Right ventricle myocardium superior (tissue), 1 donor: Measurements from ENCODE around the gene CRX. TPM values are rescaled to one million over a fixed set of nuclear protein-coding genes. Genes with fewer than 3 reads are reported as not detected.
"Not testable (repeated sequence)": the region's sequence is repeated elsewhere in the genome, so short reads cannot be mapped to it uniquely, and the experiment has no call there.

Source experiments
- ATAC-seq: fragments of 200-7000 bp; cut with Tn5 transposase; one replicate; pipeline ENCODE4 v1.9.1; 2020; ENCODE audit warnings: mild to moderate bottlenecking; ENCODE audit not compliant: poor library complexity
- DNase-seq: peaks from one replicate; pipeline ENCODE4 v3.0.0-alpha.2; 2020
- intact Hi-C: fragments of 100-400 bp; cut with DNase I; formaldehyde crosslinking; loops from one replicate; pipeline ENCODE4 v1.11.2; 2022
- total RNA-seq: library from RNA; stranded (reverse); fragmentation: NEBNext Ultra II Directional; extraction: Animal tissue kit (Norgen Biotek cat#: 25700); gene quantifications from one replicate; pipeline ENCODE4 v1.2.1, GENCODE V29; 2021
- donor health status: DM: no; HTN: yes; CAD: no; lungs with severe emphysema.

The CRX gene
- total RNA-seq, 1 donor from 2014 or later, result not detected

DNA sequence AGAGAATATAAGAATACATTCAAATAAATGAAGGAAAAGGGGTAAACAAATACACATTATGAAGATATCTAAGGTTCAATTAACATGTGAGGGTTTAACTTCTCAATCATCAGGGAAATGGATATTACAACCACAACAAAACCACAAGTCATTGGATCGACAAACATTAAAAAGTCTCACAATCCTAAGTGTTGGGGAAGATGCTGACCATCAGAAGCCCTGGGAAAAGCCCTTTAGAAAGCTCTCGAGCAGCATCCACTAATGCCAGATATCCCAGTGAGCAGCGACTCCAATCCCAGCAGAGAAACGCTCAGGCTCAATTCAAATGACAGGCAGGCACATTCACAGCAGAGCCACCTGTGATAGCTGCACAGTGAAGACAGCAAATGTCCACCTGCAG lies 20.5 kb upstream of the CRX start:
- ATAC-seq (no peak), DNase-seq (no peak)
- intact Hi-C loops, result no loop called here

DNA sequence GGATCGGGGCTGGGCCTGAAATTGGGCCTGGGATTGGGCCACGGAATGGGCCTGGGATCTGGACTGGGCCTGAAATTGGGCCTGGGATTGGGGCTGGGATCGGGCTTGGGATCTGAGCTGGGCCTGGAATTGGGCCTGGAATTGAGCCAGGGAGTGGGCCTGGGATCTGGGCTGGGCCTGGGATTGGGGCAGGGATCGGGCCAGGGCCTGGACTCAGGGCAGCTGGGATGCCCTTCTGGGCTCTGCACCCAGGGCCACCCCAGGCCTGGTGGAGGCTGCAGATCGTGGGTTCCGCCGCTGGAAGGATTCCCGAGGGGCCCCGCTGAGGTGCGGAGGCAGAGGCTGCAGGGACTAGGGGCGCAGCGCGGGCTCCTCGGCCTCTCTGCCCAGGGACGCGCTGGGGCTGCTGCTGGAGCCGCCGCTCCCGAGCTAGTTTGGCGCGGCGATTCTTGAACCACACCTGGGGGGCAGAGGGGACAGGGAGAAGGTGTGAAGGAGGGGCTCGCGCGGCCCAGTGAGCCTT lies 19.2 kb upstream of the CRX start:
- intact Hi-C loops, result no loop called here
- DNase-seq (no peak), ATAC-seq (no peak)

DNA sequence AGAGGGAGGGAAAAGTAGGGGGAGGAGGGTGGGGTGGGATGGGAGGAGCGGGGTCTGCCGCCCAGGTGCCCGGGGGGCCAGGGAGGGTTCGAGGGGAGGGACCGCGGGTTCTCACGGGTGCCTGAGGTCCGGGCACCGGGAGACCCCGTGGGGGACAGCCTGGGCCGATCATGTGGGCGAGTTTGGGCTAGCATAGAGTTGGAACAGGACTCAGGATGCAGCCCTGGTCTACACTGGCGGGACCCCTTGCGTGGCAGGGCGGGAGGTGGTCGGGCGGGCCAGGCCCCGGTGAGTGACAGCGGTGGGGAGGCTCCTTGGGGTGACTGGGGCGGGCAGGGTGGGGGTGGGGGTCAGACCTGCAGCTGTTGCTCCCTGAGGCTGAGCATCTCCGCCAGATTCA lies 18.6 kb upstream of the CRX start:
- ATAC-seq, DNase-seq, intact Hi-C loops: not testable (repeated sequence)

DNA sequence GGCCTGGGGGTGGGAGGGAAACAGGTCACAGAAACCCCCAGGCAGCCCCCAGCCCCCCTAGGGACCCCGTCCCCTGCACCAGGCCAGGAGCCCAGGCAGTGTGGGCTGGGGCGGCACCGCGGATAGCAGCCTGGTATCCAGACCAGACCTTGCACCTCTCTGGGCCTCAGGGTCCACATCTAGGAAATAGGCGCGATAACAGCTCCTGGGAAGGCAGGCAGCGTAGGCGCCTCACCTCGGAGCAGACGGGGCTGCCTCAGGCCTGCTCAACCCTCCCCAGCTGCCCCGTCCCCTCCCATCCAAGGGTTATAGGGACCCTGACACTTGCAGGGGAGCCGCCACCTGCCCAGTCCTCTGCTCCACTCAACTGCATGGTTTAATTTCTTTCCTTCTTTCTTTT lies 18.1 kb upstream of the CRX start:
- not testable (repeated sequence) for ATAC-seq

GRCh38 chr19:47804451-47804850 lies 17.3 kb upstream of the CRX start, which contains the start of gene TPRX1:
TPRX1 (minus strand) TSS chr19:47804551; CDS start chr19:47804539, 12 bp downstream.
- intact Hi-C loops, ATAC-seq, DNase-seq: not testable (repeated sequence)

More for the DNA sequence above, 18.1 kb upstream of the CRX start:
- intact Hi-C loops, DNase-seq: not testable (repeated sequence)

DNA sequence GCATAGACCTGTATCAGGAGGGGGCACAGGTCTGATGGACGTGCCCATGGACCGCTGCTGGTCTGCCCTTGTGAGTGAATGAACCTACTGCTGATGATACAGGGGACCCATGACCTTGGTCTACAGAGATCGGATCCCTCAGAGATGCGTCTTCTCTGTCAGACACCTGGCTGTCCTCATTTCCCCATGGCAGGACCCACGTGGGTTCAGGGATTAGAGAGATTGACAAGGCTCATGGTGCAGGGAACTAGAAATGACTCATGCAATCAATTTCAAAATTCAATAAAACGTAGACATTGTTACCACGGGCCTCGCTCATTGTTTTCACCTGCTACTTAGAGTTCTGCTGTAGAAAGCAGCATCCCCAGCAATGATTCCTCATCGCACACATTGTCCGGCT lies 16.4 kb upstream of the CRX start:
- intact Hi-C loops, result no loop called here
- DNase-seq (no peak), ATAC-seq (no peak)

- no peak for ATAC-seq
- intact Hi-C loops, result no loop called here
These were observed 15.3 kb upstream of the CRX start for GRCh38 chr19:47806435-47806834.

GRCh38 chr19:47813304-47813994 lies 8.3 kb upstream of the CRX start:
- intact Hi-C loops, result no loop called here
- ATAC-seq (peak; percentile 72), DNase-seq (peak; percentile 82)

More at GRCh38 chr19:47806435-47806834, 15.3 kb upstream of the CRX start:
- DNase-seq, result no peak

- intact Hi-C loops, result no loop called here
- ATAC-seq (no peak), DNase-seq (no peak)
These were observed 7.8 kb upstream of the CRX start for GRCh38 chr19:47813995-47814328.

DNA sequence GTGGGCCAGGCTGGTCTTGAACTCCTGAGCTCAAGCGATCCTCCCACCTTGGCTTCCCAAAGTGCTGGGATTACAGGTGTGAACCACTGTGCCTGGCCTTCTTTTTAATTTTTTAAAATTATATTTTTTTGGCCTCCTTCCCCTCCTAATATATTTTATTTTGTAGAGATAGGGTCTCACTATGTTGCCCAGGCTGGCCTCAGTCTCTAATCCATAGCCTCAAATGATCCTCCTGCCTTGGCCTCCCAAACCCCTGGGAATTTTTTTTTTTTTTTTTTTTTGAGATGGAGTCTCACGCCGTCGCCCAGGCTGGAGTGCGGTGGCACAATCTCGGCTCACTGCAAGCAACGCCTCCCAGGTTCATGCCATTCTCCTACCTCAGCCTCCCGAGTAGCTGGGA lies 5.5 kb upstream of the CRX start:
- ATAC-seq, intact Hi-C loops: not testable (repeated sequence)

GRCh38 chr19:47818221-47818620 lies 3.5 kb upstream of the CRX start:
- ATAC-seq, intact Hi-C loops, DNase-seq: not testable (repeated sequence)

More for the DNA sequence above, 5.5 kb upstream of the CRX start:
- DNase-seq, result not testable (repeated sequence)

GRCh38 chr19:47819858-47820257 lies 1.9 kb upstream of the CRX start:
- no peak for ATAC-seq

GRCh38 chr19:47820410-47820809 lies 1.3 kb upstream of the CRX start:
- intact Hi-C loops, result no loop called here
- DNase-seq (no peak), ATAC-seq (no peak)

More at GRCh38 chr19:47819858-47820257, 1.9 kb upstream of the CRX start:
- intact Hi-C loops, result no loop called here
- DNase-seq, result no peak

GRCh38 chr19:47824396-47824795 lies 2.7 kb downstream of the CRX start:
- intact Hi-C loops, result no loop called here
- DNase-seq (no peak), ATAC-seq (no peak)

- intact Hi-C loops, result no loop called here
- DNase-seq (no peak), ATAC-seq (no peak)
These were observed 5.1 kb downstream of the CRX start for GRCh38 chr19:47826800-47827199.

DNA sequence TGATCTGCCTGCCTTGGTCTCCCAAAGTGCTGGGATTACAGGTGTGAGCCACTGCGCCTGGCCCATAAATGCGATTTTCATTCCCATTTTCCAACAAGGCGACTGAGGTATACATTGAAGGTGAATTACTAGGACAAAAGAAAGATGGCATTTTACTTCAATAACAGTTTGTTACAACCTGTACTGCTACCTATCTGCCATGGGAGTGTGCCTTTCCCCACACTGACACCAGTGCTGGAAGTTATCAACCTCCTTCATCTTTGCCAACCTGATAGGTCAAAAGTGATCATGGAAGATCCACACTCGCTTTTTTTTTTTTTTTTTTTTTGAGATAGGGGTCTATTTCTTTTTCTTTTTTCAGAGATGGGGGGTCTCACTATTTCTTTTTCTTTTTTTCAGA lies 11.0 kb downstream of the CRX start:
- intact Hi-C loops, result no loop called here
- DNase-seq (no peak), ATAC-seq (no peak)

DNA sequence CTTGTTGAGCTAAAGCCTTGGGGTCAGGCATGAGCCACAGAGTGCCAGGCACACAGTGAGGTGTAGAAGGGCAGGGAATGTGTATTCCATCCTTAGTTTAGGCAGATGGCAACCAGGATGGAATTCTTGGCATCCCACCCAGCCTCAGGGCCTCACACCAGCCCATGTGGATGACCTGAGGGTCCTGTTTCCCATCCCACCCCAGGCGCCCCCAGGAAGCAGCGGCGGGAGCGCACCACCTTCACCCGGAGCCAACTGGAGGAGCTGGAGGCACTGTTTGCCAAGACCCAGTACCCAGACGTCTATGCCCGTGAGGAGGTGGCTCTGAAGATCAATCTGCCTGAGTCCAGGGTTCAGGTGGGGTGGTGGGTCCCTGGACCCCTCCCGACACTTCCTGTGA lies 14.3 kb downstream of the CRX start:
- DNase-seq, result no peak
- no peak for ATAC-seq
- intact Hi-C loops, result no loop called here

- ATAC-seq (no peak), DNase-seq (no peak)
- intact Hi-C loops, result no loop called here
These were observed 17.7 kb downstream of the CRX start for GRCh38 chr19:47839411-47839810.

GRCh38 chr19:47839913-47840312 lies 18.2 kb downstream of the CRX start:
- ATAC-seq, result no peak
- intact Hi-C loops, result no loop called here
- no peak for DNase-seq

- DNase-seq (no peak), ATAC-seq (no peak)
These were observed 21.2 kb downstream of the CRX start for GRCh38 chr19:47842941-47843340.

GRCh38 chr19:47848425-47848822 lies 26.7 kb downstream of the CRX start:
- no peak for DNase-seq
- intact Hi-C loops, result no loop called here
- no peak for ATAC-seq

More at GRCh38 chr19:47842941-47843340, 21.2 kb downstream of the CRX start:
- intact Hi-C loops, result no loop called here
